ENCODE results near the gene WDR64. TPM values are rescaled to one million over a fixed set of nuclear protein-coding genes. Genes with fewer than 3 reads are reported as not detected.

WDR64 gene
- total and polyA plus RNA-seq, 2 of the 13 experiments (the other 11 are each of a cell fraction or from before 2014, with no cell fraction given) = not detected

GRCh38 chr1:241817331-241817792, 165.3 kb downstream of the WDR64 start:
- no peak for TF ChIP-seq HMG20B (CRISPR knock-in tag; conservative IDR thresholded peaks at IDR 0.05)
- no peak for TF ChIP-seq PBX2 (CRISPR knock-in tag; IDR thresholded peaks at IDR 0.05)
- TF ChIP-seq SATB2 (CRISPR knock-in tag; IDR thresholded peaks at IDR 0.05) = no peak
- no peak for TF ChIP-seq ZNF792 (CRISPR knock-in tag; IDR thresholded peaks at IDR 0.05)
- TF ChIP-seq ZNF280B (CRISPR knock-in tag; IDR thresholded peaks at IDR 0.05; ENCODE audit: borderline replicate concordance) = no peak
- FAIRE-seq = no peak
- 42% methylated on average over 1 of the region's 1 CpG for WGBS (ENCODE audit: low lambda C conversion rate)
- H3K27ac ChIP-seq (ENCODE audit: extremely low read length, insufficient read depth, low read length) = no peak overlapping the region
- no peak overlapping the region for H2AFZ ChIP-seq (ENCODE audit: low read length)
- CTCF ChIA-PET (ENCODE audit: low intra/inter-chr PET ratio, low total read pairs) = no interaction called here
- POLR2A ChIA-PET = no interaction called here
- no peak overlapping the region for H3K4me3 ChIP-seq (replicated peaks in 1 of 3; ENCODE audit: insufficient read depth in 1 of 3, low read depth in 2 of 3, low read length in 3 of 3)
- no peaks in the 10 kb centered on the region for H3K79me2 ChIP-seq (ENCODE audit: insufficient read depth, low read length)
- no peak for DNase-seq (ENCODE audit: low spot score)
- no peaks in the 10 kb centered on the region for H3K9me3 ChIP-seq (ENCODE audit: low read length)
- ATAC-seq = no peak
- in situ Hi-C loops (cut with HindIII; ENCODE audit: extremely low pct_ligation_motif_present, low pct_unique_long_range_greater_than_20kb) (no loop called here), intact Hi-C loops (cut with micrococcal nuclease; ENCODE audit: unreplicated experiment) (no loop called here)
- no TSS peak for BruUV-seq (replicated peaks)
- no peaks in the 10 kb centered on the region for H3K27me3 ChIP-seq (ENCODE audit: control insufficient read depth in 1 of 2, insufficient read depth in 2 of 2, low read length in 2 of 2)
- no peaks in the 10 kb centered on the region for H4K20me1 ChIP-seq (ENCODE audit: insufficient read depth, low read length)
- H3K4me2 ChIP-seq (ENCODE audit: low read depth, low read length) = no peak overlapping the region
- no peaks in the 10 kb centered on the region for H3K36me3 ChIP-seq (replicated peaks in 1 of 2; ENCODE audit: control insufficient read depth in 1 of 2, insufficient read depth in 2 of 2, low read length in 2 of 2)
- H3K4me1 ChIP-seq (ENCODE audit: insufficient read depth, low read length) = no peaks in the 10 kb centered on the region
- H3K9ac ChIP-seq (ENCODE audit: insufficient read depth, low read depth, low read length) = no peak overlapping the region

GRCh38 chr1:241817956-241818612, 166.0 kb downstream of the WDR64 start:
- Histone ChIP-seq H3K27ac (ENCODE audit: extremely low read length, insufficient read depth, low read length) (no peak overlapping the region), H4K20me1 (ENCODE audit: insufficient read depth, low read length) (no peaks in the 10 kb centered on the region), H2AFZ (ENCODE audit: low read length) (no peak overlapping the region), H3K4me2 (ENCODE audit: low read depth, low read length) (no peak overlapping the region), H3K79me2 (ENCODE audit: insufficient read depth, low read length) (no peaks in the 10 kb centered on the region), H3K9ac (ENCODE audit: insufficient read depth, low read depth, low read length) (no peak overlapping the region), H3K36me3 (replicated peaks in 1 of 2; ENCODE audit: control insufficient read depth in 1 of 2, insufficient read depth in 2 of 2, low read length in 2 of 2) (no peaks in the 10 kb centered on the region), H3K27me3 (ENCODE audit: control insufficient read depth in 1 of 2, insufficient read depth in 2 of 2, low read length in 2 of 2) (no peaks in the 10 kb centered on the region), H3K9me3 (ENCODE audit: low read length) (no peaks in the 10 kb centered on the region), H3K4me3 (replicated peaks in 1 of 3; ENCODE audit: insufficient read depth in 1 of 3, low read depth in 2 of 3, low read length in 3 of 3) (no peak overlapping the region), H3K4me1 (ENCODE audit: insufficient read depth, low read length) (no peaks in the 10 kb centered on the region)
- CTCF ChIA-PET (ENCODE audit: low intra/inter-chr PET ratio, low total read pairs) = no interaction called here
- in situ Hi-C loops (cut with HindIII; ENCODE audit: extremely low pct_ligation_motif_present, low pct_unique_long_range_greater_than_20kb) (no loop called here), intact Hi-C loops (cut with micrococcal nuclease; ENCODE audit: unreplicated experiment) (no loop called here)
- DNase-seq (ENCODE audit: low spot score) (no peak), ATAC-seq (no peak), FAIRE-seq (no peak)
- POLR2A ChIA-PET = no interaction called here
- TF ChIP-seq DRAP1 (CRISPR knock-in tag; IDR thresholded peaks at IDR 0.05) = no peak
- no peak for TF ChIP-seq ZSCAN9 (CRISPR knock-in tag; IDR thresholded peaks at IDR 0.05; ENCODE audit: borderline replicate concordance)
- TF ChIP-seq CCDC6 (CRISPR knock-in tag; IDR thresholded peaks at IDR 0.05) = no peak
- TF ChIP-seq ZNF30 (CRISPR knock-in tag; IDR thresholded peaks at IDR 0.05) = no peak
- WGBS (ENCODE audit: low lambda C conversion rate) = 2% methylated on average over 3 of the region's 3 CpGs
- BruUV-seq (replicated peaks) = no TSS peak
